UCSD-AML1 (cell line): ENCODE measurements around the gene TTLL7.

Experiments used
- DNase-seq: peaks from one replicate; lab custom pipeline; 2025; ENCODE audit not compliant: unreplicated experiment; lab: John Stamatoyannopoulos, UW

TTLL7 gene, protein sequence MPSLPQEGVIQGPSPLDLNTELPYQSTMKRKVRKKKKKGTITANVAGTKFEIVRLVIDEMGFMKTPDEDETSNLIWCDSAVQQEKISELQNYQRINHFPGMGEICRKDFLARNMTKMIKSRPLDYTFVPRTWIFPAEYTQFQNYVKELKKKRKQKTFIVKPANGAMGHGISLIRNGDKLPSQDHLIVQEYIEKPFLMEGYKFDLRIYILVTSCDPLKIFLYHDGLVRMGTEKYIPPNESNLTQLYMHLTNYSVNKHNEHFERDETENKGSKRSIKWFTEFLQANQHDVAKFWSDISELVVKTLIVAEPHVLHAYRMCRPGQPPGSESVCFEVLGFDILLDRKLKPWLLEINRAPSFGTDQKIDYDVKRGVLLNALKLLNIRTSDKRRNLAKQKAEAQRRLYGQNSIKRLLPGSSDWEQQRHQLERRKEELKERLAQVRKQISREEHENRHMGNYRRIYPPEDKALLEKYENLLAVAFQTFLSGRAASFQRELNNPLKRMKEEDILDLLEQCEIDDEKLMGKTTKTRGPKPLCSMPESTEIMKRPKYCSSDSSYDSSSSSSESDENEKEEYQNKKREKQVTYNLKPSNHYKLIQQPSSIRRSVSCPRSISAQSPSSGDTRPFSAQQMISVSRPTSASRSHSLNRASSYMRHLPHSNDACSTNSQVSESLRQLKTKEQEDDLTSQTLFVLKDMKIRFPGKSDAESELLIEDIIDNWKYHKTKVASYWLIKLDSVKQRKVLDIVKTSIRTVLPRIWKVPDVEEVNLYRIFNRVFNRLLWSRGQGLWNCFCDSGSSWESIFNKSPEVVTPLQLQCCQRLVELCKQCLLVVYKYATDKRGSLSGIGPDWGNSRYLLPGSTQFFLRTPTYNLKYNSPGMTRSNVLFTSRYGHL

DNA sequence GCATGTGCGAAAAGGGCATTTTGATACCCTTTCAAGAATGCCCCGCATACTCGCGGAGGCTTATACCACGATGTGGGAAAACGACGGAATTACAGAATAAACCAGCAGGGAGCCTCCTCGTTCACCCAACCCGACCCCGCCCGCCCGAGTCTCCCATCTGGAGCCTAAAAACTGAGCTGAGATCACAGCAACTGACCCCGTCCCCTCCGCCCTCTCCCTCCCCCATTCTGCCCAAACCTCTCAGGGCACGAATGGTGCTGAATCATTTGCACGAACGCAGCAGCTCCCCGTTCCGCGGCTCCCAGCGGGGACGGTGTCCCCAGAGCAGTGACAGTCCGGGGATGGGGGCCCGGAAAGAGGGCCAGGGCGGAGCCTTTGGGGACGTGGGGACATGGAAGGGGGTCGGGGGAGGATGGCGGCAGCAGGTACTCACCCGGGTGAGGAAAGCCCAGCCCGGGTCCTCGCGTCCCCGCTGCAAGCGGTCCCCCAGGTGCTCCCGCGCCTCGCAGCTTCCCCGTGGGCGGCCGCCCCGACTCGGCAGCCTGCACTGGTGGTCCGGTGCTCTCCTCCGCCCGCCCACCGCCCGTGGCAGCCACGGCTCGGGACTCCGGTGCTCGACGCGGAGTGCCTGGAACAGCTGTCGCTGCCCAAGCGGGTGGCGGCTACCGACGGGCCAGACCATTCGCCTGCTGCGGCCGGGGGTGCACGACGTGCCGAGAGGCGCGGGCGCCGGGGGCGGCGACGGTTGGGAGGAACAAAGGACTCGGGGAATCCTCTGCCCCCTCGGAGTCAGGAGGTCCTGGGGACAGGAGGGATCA lies at the start of gene TTLL7:
TTLL7 (minus strand) TSS at position 635 of the 818 bp plus-strand sequence. CDS start 46,921 bp downstream, outside the sequence.
- DNase-seq, result no peak

DNA sequence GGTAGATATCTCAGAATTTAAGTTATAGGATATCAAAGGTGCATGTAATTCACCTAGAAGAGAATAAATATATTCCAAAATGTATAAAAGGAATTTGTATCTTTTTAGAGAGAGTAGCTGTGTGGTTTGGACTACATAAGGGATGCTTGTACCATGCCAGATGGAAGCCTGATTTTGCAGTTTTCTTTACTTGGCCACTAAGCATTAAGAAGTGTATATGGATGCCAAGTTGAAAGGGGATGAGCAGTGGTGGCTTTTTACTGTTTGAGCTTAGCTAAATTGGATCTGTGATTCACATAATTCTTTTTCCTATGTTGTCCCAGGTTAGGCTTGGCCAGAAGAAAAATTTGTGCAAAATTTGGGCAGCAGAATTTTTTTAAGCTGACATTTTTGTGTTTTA lies 43.5 kb upstream of the TTLL7 start:
- no peak for DNase-seq

DNA sequence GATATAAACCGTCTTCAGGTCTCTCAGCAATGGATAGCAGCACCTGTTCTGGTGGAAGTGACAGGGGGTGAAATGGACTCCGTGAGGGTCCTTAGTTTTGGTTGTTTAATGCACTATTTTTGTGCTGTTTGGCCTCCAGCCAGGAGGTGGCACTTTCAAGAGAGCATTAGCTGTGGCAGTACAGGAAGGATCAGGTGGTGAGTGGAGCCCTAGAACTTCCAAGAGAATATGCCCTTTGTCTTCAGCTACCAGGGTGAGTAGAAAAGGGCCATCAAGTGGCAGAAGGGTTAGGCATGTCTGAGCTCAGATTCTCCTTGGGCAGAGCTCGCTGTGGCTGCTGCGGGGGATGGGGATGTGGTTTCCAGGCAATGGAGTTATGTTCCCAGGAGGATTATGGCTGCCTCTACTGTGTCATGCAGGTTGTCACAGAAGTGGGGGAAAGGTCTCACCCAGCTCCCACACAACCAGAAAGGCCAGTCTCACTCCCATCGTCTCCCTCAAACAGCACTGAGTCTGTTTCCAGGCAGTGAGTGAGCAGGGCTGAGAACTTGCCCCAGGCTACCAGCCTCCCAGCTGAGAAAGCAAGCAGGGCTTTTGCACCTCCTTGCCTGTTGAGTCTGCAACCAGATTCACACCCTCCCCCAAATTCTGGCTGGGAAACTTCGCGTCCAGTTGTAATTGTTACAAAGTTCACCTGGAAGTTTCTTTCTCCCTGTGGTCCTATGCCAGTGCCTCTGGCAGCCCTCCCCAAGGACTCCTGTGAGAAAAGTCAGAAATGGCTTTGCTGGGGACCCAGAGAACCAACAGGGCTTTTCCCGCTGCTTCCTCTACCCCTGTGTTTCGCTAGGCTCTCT lies 39.1 kb upstream of the TTLL7 start:
- DNase-seq, result no peak

DNA sequence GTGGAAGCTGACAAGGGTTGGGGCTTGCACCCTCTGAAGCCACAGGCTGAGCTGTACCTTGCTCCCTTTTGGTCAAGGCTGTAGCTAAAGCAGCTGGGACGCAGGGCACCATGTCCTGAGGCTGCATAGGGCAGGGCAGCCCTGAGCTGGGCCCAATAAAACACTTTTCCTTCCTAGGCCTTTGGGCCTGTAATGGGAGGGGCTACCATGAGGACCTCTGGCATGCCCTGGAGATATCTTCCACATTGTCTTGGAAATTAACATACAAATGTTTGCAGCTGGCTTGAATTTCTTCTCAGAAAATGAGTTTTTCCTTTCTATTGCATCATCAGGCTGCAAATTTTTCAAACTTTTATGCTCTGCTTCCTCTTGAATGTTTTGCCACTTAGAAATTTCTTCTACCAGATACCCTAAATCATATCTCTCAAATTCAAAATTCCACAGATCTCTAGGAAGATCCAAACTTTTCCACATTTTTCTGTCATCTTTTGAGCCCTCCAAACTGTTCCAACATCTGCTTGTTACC lies 32.9 kb upstream of the TTLL7 start:
- no peak for DNase-seq

DNA sequence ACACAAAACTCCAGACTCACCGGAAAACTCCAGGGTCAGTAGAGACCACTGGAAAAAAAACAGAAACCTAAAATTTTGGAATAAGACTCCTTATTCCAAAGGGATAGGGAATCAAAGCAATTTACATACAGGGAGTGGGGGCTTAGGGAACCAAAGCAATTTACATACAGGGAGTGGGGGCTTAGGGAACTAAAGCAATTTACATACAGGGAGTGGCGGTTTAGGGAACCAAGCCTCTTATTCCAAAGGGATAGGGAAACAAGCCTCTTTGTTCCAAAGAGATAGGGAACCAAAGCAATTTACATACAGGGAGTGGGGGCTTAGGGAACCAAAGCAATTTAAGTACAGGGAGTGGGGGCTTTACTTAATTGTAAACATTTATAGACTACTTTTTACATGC lies 28.4 kb upstream of the TTLL7 start:
- DNase-seq, result no peak

DNA sequence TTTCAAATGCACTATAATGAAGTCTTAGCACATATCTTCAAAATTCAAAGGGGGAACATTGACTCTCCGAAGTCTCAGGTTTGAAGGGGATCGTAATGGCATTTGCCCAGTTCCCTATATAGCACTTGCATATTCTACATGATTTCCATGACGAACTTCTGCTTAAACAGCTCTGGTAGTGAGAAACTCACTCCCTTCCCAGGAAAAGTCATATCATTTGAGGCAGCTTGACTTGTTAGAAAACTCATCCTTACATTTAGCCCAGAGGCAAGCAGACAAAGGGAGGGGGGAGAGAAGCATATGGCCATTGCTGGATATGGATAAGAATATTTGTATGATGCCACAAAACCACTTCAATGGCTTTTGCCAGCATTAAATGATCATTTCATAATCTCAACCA lies 27.0 kb upstream of the TTLL7 start:
- DNase-seq, result no peak

DNA sequence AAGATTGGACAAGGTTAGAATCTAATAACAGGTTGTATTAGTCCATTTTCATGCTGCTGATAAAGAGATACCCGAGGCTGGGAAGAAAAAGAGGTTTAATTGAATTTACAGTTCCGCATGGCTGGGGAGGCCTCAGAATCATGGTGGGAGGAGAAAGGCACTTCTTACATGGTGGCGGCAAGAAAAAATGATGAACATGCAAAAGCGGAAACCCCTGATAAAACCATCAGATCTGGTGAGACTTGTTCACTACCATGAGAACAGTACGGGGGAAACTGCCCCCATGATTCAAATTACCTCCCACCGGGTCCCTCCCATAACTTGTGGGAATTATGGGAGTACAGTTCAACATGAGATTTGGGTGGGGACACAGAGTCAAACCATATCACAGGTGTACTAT lies 22.9 kb upstream of the TTLL7 start:
- no peak for DNase-seq

DNA sequence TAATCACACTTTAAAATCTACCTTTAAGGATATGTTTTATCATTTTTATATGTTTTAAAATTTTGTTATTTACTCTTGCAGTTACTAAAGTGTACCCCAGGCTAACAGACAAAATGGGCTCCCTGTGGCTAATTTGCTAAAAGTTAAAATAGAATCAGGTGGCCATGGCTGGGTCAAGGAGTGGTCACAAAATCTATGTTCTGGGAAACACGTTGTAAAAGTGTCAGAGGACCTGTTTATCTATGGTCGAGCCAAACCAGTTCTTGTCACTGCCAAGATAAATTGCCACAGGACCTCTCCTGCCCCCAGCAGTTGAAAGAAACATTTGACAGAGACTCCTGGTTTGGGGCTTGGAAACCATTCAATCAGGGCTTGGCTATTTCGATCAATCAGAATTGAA lies 21.2 kb upstream of the TTLL7 start:
- no peak for DNase-seq

DNA sequence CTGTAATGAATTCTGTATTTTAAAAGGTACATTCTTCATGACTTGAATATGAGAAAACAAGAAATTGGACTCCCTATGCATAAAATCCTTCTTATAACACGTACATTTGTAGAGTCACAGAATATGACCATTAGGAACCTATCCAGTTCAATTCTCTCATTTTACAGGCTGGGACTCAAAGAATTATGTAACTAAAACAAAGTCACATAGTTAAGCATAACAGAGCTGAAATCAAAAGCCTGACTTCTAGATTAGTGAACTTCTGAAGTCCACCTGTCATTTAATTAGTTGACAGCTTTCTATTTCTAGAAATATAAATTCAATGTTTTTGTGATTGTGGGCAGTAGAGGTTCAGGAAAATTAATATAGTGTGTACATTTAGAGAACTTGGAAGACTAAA lies 20.3 kb upstream of the TTLL7 start:
- DNase-seq, result no peak

DNA sequence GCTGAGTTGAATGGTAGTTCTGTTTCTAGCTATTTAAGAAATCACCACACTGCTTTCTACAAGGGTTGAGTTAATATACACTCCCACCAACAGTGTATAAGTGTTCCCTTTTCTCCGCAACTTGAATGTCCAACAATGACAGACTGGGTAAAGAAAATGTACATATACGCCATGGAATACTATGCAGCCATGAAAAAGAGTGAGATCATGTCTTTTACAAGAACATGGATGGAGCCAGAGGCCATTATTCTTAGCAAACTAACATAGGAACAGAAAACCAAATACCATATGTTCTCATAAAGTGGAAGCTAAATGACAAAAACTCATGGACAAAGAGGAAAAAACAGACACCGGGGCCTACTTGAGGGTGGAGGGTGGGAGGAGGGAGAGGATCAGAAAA lies 14.8 kb upstream of the TTLL7 start:
- DNase-seq, result no peak

DNA sequence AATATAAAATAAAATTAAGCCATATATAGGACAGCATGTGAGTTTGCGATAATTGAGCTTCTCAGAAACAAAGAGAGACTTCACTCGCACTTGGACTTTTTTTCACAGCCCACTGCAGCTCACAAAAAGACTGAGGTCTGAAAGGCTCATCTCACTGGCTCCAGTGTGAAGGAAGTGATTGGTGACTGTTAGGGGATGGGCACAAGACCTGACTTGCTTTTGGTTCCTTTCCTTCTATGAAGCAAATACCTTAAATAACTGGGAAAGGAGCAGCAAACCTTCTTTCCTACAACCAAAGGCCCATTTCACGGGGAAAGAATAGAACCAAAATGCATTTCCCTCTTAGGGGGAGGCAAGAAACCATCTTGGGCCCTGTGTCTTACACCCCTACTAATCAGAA lies 13.1 kb upstream of the TTLL7 start:
- no peak for DNase-seq

DNA sequence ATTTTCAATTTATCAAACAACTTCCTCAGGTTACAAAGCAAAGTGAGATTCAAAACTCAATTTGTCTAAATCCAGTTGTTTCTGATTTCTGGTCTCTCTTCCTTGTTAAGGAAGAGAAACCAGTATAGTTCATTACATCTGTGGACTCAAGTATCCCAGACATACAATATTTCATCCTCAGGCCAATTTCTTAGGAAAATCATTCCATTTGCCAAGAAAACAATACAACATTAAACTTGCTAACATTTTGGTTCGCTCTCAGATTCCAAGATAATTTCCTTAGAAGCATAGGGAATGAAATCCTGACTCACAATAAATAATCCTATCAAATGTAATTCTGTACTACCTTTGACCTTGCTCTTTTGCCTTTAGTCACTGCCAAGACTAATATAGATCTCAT lies 11.2 kb upstream of the TTLL7 start:
- DNase-seq, result no peak

DNA sequence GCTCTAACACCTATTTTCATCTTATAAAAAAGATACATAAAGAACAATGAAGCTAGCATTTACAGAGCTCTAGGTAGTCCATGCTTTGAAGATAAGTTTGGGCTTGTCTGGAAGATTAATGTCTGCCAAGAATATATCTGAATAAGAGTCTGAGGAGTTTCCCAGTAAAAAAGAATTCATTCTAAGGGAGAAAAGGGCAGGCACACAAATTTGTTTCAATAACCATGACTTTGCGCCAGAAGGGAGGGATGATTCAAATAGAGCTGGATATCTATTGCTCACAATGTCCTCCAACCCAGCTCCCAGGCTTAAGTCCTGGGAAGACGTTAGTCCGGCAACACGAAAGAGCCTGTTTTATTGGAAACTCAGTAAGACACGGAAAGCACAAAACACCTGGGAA lies 9.7 kb upstream of the TTLL7 start:
- DNase-seq, result no peak

DNA sequence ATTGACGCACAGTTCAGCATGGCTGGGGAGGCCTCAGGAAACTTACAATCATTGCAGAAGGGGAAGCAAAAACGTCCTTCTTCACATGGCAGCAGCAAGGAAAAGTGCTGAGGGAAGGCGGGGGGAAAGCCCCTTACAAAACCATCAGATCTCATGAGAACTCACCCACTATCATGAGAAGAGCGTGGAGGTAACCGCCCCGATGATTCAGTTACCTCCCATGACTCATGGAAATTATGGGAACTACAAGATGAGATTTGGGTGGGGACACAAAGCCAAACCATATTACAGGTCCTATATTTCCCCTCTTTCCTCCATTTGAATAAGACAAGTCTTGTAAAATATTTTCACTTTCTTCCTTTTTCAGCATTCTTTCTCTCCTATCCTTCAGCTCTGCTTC lies 7.7 kb upstream of the TTLL7 start:
- no peak for DNase-seq

DNA sequence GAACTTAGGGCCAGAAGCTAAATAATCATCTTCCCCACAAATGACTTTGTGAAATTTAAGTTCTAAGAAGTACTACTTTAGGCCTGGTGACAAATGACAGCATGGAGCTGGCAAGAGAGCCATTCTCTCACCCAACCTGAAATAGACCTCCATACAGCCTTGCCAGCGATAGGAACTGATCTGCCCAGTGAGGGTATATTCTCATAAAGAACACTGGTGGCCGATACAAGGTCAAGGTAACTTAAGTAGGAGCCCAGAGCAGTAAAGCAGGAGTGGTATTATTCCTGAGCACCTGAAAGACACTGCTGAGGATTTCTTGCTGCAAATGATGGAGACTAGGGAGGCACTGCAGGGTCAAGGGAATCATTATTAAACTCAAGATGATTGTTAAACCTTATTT lies 2.6 kb upstream of the TTLL7 start:
- no peak for DNase-seq

DNA sequence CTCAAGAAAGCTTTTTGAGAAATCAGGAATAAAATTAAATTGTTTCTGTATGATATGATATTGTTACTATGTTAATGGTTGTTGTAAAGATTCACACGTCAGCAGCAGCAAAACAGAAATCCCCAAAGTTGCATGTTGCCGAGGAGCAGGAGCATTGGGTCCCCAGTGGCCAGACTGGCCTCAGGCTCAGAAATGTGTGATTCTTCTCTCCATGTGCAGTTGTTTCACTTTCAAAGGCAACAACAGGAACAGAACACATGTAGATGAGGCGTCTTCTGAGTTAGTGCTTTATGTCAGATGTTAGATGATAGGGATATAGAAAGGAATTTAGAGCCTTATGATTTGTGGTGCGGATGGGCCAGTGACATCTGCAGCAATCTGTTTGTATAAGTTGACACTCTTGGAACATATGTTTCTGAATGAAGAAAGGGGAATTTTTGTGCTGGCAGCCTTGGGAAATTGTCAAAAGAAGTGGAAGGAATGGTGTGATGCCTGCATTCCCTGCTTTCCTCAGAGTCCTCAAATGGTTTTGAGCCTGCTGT lies 2.1 kb upstream of the TTLL7 start:
- DNase-seq, result no peak

DNA sequence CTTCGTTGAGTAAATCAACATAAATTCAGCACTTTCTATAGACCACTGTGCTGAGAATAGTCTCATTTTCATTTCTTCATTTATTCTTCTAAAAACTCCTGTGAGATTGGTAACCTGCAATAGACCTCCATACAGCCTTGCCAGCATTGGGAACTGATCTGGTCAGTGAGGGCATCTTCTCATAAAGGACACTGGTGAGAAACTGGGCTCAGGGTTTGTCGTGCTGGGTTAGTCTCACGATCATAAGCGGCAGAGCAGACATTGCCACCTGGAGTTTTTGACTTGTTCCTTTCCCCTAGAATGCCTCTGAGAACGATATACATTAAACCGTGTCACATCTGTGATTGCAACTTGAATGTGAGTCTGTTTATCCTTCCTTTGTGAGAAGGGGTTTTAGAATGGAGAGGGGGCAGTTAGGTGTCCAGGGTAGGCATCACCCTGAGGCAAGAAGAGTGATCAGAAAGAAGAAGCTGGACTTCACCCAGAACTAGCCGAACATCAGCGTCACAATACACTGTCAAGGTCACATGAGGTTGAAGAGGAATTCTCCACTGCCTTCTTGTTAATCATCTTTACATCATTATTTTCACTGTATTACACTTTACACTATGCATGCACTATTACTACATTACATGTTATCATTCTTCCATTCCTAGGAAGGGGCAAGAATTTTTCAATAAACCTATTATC lies 1.4 kb upstream of the TTLL7 start:
- no peak for DNase-seq

DNA sequence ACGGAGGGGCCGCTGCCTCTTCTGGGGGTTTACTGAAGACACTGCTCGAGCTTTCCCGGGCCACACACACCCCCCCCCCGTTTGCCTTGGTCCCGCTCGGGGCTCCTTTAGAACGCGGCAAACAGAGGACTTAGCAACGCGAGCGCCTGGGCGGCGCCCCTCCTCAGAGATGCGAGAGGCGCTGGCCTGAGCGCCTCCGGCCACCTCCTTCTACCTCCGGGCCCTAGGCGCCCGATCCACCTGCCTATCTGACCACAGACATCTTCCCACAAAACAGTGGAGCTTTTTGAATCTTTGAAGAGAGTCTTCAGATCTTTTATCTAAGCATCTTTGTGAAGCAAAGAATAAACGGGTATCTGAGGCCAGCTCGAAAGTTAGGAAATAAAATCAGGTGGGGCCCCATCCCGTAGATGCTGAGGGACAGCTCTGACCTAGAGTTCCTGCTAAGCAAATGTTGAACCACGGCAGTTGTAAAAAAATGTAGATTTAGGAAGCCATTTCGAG lies 436 bp upstream of the TTLL7 start:
- DNase-seq, result no peak

DNA sequence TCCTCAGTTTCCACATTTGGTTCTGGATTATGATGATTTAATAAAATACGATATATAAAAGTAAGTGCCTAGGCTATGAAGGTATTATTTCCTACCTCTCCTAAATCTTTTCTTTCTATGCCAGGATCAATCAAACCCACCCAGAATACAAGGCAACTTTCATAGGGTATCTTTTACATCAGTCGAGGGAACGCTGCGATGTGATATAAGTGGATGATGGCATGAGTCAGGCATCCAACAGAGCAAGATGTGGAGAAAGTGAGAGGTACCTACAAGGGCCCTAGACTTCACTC lies 781 bp downstream of the TTLL7 start:
- no peak for DNase-seq
